HL-60/S4 treated with phorbol 12-myristate 13-acetate at 8.2 ng/mL for 4 days and 3 days (cell line): ENCODE data around the gene URM1.

Source experiments
- in situ Hi-C: fragments of 300-500 bp; cut with MboI; formaldehyde crosslinking; loops from 2 replicates; pipeline ENCODE4 v1.15.0; 2022; ENCODE audit warnings: low sequenced_read_pairs

The URM1 gene

DNA sequence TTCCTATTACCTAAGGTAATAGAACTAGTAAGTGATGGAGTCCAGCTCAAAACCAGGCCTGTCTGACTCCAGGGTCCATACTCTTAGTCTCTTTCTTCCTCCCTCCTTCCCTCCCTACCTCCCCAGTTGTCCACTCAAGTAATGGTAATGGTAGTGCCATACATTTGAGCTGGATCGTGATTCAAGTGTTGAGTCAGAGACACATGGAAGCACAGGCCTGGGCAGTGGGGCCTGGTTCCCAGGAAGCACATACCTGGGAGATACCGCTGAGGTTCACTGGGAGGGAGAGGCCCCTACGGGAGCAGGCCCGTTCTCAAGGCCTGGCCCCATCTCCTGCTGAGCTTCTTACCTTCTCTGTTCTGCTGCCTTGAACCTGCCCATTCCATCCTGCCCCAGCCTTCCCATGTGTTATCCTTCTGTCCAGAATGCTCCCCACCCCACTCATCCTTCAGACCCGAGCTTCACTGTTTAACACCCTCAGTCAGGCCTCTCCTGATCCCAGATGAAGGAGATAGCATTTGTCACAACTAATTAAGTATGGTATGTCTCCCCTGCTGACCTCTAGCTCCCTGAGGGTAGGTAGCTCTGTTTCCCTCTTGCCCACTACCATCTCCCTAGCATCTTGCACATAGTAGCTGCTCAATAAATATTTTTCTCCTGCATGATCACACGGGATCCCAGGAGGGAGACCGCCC is 13.8 kb downstream of the URM1 start:
- in situ Hi-C loops, result no loop called here

DNA sequence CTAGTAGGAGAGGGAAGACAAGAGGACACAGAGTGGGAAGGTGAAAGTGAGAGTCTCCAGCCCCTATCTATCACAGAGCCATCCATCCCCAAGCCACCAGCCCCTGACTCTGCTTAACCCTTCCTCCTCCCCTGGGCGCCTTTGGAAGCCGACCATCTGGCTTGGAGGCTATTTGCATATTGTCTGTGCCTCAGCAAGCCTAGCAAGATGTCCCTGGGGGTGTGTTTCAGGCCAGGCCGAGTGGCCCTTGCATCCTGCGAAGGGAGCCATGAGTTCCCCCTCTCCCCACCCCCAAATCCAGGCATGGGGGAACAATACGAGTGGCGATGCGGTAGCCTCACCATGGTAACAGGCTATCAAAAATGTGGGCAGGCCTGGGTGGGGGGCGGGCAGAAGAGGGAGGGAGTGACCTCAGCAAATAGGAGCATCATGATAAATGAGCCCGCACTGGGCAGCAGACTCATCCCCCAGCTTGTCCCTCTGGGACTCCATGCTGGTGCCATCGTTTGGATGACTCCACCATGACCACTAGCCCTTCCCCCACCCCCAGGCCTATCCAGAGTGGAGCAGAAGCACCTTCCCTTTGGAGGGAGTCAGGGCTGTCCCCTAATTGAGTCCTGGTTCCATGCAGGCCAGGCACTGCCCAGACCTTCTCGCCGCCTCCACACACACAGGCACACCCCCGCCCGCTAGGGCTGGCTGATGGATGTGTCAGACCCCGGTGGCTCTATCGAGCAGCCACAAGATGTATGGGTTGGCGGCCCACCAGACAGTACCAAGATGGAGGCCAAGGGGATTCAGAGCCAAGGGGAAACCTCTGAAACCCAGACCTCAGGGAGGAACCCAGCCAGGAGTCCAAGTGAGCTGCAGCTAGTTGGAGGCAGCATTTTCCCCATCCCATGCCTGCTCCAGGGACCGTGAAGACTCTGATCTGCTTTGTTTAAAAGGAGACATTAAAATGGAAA is 14.6 kb downstream of the URM1 start:
- in situ Hi-C loops, result no loop called here

DNA sequence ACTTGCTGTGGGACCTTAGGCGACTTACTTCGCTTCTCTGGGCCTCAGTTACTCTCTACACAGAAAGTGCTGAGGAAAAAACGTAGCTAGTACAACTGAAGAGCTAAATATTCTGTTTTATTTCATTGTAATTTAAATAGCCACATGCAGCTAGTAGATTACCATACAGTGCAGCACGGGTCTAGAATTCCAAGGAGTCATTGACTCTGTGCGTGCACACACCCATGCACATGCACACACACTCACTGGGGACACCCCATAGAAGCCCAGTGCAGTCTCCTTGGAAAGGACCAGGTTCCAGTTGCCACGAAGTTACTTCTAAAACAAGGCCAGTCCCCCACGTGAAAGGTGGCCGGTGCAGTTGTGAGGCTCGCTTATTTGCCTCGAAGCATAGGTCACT is 17.0 kb downstream of the URM1 start:
- in situ Hi-C loops, result no loop called here

DNA sequence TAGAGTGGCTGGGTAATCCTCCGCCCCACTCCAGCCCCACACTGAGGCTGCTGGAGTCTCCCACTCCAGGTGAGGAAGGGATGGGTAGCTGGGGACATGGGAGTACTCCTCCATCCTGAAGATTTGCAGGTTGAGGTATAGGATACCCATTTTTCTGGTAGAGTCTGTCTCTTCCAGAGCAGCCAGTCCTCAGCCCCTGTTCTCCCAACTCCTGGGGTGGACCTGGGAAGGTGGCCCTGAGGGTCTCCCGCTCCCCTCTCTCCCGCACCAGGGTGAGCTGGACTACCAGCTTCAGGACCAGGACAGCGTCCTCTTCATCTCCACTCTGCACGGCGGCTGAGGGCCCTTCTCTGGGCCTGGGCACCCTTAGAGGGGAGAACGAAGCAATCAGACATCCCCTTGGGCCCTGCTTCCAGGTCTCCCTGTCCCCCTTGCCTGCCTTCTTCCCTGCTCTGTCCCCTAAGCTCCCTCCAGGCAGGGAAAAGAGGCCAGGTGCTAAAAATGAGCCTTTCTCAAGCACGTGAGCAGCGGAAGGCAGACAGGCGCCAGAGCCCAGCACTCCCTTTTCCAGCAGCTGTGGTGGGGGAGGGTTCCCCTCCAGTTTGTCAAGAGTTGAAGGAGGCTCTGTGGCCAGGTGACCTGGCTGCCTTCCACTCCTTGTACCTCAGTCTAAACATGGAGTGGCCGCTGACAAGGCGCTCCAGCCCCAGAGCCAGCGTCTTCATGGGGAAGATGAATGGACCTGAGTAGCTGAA is 18.4 kb downstream of the URM1 start:
- in situ Hi-C loops, result no loop called here

DNA sequence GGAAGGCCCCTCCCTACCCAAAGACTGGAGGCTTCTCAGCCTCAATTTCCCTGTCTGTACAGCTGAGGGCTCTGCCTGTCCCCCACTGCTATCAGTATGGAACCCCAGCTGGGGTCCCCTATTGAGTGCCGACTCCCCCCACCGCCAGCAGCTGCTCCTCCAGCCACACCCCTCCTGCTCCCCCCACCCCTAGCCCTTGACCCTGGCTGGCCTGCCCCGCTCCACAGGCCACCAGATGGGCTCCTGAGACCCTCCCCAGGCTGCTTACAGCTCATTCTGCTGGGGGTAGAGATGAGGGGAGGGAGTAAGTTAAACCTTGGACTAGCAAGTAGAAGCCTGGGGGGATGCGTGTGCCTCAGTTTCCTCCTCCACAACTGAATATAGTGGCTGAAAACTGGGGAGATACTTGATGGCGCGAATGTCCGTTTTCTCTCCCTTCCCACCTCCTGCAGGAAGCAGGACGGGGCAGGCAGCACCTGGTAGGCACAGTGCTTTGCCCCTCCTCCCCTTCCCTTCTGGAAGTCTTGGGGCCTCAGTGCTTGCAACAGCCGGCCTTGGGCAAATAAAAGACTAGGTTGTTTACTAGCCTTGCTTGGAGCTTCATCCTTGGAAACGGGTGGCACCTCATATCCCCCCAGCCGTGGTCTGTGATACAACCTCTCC is 19.1 kb downstream of the URM1 start:
- in situ Hi-C loops, result no loop called here

DNA sequence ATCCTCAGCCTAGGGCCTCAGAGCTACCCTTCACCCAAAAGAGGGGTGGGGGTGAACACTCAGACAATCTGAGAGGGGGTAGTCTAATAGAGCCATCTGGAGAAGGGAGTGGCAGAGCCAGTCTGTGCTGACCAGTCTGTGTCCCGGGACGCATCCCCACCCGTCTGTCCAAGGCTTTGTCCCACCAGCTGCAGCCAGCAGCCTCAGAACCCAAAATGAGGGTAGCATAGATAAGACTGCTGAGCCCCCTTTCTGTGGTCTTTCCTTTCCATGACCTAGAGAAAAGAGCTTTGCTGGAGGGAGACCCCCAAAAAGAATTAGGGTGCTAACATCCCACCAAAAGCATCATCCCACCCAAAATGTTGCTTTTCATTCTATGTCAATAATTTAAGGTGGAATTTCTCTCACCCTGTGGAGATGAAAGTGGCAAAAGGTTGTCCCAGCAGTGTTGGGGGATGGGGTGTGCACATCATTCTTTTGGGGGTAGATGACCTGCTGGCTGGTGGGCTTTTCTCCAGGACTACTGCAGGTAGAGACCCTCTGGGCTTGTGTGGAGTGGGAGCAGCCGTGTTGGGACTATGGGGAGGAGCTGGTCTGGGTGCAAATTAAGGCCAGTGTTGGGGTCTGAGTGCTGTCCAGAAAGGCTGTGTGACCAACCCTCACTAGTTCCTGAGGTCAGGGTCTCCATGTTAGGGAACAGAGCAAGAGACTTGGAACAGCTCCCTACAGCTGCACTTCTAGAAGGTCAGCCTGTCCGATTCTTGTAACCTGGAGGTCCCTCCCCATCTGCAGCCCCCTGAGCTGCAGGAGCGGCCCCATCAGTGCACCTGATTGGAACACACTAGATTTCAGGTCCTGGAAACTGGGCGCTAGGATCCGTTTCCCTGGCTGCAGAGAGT is 19.9 kb downstream of the URM1 start:
- in situ Hi-C loops, result no loop called here

DNA sequence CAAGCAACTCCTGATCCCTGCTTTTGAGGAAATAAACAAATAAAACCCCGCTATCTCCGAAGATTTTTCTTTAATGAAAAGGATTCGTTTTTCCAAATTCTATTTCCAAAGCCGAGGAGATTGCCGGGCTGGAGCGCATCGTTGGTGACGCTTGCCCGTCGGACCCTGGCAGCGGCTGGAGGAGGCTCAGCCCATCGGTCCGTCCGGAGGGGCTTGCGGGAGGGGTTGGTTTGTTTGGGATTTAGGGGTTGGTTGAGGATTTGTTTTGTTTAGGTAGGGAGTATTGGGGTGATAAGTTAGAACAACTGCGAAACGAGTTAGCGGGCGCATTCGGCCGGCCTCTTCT is 20.8 kb downstream of the URM1 start:
- in situ Hi-C loops, result no loop called here

DNA sequence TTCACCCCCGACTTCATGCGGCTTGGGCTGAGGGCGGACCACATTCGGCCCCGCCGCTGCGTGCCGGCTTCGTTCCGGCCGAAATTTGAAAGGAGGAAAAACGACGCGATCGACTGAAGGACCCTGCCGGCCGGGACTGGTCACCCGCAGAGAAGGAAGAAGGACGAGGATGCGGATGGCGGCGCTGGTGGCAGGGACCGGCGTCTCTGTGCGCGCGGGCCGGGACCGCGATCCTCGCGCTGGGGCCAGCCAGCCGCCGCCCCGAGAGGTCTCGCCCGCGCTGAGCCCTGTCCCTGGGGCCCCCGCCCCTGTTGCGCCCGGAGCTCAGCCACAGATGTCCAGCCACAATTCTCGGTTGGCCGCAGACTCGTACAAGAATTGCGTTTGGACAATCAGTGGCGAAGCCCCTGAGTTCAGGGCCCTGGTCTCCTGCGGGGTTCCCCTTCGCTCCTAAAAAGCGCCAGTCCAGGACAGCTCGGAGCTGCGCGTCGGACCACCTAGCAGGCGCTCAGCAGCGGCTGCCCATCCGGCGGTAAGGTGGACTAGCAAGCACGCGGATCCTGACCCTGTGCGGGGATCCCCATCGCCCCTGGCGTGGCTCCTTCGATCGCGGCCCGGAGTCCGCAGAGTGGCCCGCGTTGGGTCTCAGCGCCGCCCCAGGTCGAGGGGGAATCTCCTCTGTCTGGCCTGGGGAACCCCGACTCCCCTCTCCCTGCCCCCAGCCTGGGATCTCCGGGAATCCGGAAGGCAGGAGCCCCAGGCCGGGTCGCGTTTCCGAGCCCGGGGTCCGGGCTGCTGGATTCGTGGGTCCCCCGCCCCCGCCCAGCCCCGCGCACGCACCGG is 21.3 kb downstream of the URM1 start:
- in situ Hi-C loops, result no loop called here

DNA sequence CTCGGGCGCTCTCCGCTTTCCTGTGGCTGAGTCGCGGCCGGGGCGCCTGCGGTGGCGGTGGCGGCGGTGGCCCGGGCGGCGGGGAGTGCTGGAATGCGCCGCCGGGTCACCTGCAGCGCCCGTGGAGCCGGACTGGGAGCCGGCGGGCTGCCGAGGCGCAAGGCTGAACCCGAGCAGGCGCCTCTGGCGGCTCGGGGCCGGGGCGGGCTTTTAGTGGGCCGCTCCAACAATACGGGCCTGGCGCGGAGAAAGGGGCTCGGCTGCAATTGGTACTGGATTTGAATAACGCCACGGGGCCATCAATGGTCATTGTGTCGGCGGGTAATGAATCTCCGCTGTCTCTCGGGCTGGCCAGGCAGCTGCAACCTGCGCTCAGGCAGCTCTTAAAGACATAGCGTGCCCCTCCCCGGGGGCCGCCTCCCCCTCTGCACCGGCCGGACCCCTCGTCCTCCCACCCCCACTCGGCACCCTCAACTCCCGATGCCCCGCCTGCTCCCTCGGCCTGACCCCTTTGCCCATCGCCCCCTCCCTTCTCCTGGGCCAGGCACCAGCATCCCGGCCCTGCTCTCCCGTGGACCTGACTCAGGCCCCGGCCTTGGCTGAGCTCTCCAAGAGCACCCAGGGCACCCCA is 22.1 kb downstream of the URM1 start:
- in situ Hi-C loops, result no loop called here

DNA sequence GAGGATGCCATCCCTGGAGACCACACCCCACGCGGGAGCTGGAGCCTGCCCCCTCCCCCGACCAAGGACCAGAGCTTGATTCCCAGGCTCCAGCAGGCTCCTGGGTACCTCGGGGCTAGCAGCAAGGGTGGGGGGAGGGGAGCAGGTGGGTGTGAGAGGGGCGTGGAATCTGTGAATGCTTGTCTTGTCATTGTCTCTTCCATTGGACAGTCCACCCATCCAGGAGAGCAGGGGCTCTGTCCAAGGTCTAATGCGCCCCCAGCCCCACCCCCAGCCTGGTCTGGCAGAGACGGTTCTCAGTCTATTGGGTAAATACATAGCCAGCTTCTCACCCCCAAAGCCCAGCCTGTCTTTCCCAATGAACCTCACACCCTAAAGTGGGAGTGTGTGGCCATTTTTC is 22.8 kb downstream of the URM1 start:
- in situ Hi-C loops, result no loop called here

DNA sequence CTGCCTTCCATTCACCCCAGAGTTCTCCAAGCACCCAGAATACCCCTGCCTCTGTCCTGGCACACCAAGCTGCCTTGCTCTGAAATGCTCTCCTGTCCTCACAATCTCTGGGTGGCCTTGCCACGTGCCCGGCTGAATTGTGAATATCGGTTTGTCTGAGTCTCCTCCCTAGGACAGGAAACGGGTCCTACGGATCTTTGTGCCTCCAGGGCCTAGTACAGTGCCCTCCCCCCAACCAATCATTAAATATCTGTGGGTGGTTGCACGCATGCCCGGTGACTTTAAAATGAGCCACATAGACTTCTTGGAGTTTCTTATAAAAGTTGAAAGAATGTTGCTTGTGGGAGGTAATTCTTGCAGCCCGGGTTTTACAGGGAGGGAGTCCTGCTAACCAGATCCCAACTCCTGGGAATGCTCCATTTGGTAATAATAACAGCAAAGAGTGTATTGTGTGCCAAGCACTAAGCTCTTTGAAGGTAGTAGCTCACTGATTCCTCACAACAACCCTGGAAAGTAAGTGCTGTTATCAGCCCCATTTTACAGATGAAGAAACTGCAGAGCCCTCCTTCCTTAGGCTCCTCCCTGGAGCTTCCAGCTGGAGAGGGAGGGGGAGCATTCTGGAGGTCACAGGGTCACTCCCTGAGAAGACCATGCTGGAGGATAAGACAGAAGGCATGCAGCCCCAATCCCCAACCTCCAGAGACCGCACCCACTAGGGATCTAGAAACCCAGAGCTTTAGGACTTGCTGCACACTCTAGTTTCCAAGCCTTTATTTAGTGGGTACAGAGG is 23.4 kb downstream of the URM1 start:
- in situ Hi-C loops, result no loop called here

DNA sequence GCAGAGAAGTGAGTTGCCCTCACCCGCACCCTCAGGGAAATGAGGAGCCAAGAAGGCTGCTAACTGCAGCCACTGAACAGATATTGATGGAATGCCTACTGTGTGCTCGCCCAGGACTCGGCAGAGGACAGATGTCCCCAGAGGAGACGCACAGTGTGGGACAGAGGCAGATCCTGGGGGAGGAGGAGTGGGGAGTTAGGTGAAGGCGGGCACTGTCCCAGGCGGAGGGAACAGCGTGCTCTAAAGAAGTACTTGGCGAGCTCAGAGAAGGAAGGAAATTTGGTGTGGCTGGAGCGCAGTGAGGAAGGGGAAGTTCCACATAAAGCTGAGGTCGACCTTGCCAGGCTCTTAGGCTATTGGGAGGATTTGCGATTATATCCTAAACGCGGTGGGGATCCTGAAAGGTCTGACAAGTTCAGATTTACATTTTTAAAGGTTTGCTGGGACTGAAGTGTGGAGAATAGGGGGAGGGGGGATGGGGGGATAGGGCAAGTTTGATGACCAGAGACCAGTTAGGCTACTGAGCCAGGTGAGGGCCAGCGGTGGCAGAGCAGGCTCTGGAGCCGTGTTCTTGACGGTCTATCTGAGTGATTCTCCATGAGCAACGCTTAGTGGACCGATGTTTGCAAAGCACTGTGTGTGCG is 25.9 kb downstream of the URM1 start:
- in situ Hi-C loops, result no loop called here

DNA sequence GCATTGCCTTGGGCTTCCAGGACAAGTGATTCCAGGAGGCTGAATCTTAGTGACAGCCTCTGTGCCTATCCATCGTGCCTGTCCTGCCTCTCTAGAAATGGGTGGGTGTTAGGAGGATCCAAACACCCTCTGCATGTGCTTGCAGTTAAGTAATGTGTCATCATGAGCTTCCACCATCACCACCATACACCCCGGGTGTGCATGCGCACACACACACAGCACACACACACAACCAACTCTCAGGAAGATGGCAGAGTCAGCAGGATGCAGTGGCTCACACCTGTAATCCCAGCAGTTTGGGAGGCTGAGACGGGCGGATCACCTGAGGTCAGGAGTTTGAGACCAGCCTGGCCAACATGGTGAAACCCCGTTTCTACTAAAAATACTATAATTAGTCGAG is 26.7 kb downstream of the URM1 start:
- in situ Hi-C loops, result no loop called here

DNA sequence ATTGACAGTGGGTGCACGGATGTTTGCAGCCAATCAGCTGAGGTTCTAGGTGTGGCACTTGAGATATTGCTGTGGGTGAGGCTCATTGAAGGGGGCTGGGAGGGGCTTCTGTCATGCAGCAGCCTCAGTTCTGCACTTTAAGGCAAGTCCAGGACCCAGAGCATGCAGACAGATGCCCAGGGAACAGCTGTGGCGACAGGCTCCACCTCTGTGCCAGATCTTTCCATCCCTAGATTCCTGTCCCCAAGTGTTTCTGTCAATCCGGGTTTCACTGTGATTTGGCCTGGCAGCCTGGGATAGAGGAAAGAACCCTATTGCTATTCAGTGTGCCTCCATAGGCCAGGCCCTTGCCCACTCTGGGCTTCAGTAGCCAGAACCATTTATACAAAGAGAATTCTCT is 28.7 kb downstream of the URM1 start:
- in situ Hi-C loops, result no loop called here

DNA sequence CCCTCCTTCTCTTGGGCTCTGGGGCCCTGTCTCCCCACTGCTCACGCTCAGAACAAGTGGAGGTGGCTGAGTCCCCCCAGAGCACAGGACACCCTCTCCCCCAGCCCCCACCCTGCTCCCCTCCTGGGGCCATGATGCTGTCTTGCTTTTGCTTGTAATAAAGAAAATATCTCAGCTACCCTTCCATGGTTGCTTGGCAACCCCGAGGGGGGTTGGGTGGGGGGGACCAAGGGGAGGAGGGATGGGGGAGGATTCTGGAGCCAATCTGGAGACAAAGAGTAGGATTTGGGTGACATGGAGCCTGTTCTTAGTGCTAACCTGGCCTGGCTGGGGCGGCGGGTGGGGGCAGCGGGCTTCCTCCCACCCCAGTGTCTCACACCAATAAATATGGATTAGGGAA is 33.4 kb downstream of the URM1 start:
- in situ Hi-C loops, result no loop called here

DNA sequence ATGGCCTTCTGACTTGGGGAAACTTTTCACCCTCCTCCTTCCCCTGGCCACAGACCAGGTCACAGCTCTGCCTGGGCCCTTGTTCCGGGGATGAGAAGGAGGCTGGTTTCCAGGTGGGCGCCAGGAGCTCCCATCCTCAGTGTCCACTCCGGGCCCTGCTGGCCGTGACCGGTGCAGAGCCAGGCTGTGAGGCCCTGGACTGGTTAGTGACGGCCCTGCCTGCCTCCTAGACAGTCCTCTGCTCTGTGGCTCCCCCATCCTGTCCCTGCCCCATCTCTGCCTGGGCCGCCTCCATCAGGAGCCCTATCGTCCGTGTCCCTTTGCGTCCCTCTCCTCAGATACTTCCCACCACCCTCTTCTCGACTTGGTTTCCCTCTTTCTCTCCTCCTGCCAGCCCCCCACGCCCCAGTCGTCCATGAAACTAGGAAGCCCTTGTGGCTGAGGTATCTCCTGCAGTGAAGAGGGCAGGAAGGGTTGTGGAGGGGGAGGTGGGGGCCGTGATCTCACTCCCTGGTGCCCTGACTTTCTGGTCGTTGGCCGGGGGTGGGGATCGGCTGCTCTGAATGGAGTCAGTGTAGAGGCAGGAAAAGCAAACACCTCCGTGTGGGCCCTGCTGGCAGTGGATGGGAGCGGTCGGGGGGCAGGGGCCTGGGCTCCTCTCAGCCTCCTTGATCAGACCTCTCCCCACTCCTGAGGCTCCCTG is 34.1 kb downstream of the URM1 start:
- in situ Hi-C loops, result no loop called here

DNA sequence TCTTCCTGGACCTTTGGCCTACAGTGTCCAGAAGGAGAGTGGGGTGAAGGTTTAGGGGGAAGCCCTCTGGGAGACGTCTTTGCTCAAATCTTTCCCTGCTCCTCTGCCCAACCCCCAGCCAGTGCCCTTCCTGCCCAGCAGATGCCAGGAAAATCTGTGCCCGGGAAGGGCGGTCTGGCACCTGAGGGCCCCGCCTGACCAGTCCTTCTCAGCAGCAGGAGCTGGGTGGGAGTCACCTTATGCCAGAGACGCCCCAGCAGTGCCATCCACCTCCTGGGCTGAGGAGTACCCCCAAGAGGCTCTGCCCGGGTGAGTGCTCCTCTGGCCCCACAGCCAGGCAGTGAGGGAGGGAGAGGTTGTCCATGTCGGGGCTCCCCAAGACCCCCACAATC is 34.6 kb downstream of the URM1 start:
- in situ Hi-C loops, result no loop called here
